ENCODE data around the gene MAPK8IP3. TPM values are rescaled to one million over a fixed set of nuclear protein-coding genes. Genes with fewer than 3 reads are reported as not detected.
"Not testable (repeated sequence)": the region's sequence is repeated elsewhere in the genome, so short reads cannot be mapped to it uniquely, and the experiment has no call there.

Gene MAPK8IP3
- total RNA-seq, 1 donor from 2014 or later, result 28.5 TPM

GRCh38 chr16:1715220-1715619 lies 9.2 kb downstream of the MAPK8IP3 start:
- no peaks in the 10 kb centered on the region for H3K36me3 ChIP-seq
- H3K4me1 ChIP-seq, result peaks cover 10% of the 10 kb centered on the region
- no peak overlapping the region for H3K27ac ChIP-seq
- H3K4me3 Mint-ChIP-seq, result no peak overlapping the region
- TF ChIP-seq EZH2 (IDR thresholded peaks at IDR 0.05) (no peak), CTCF (IDR thresholded peaks at IDR 0.05) (no peak), EZH2phosphoT487 (IDR thresholded peaks at IDR 0.05) (no peak)
- no peak overlapping the region for H3K4me2 ChIP-seq
- peaks cover 8% of the 10 kb centered on the region for H3F3A ChIP-seq (ENCODE audit: low read depth)
- DNase-seq (ENCODE audit: low spot score), result no peak
- no peaks in the 10 kb centered on the region for H3K9me3 Mint-ChIP-seq
- H3K27ac Mint-ChIP-seq, result peak overlapping the region; percentile 50
- no peak overlapping the region for H3K9ac ChIP-seq
- H3K36me3 Mint-ChIP-seq, result peaks cover 2% of the 10 kb centered on the region
- H3K27me3 ChIP-seq, result no peaks in the 10 kb centered on the region
- H3K27me3 Mint-ChIP-seq (ENCODE audit: insufficient read depth, low read depth), result peaks cover 7% of the 10 kb centered on the region
- peaks cover 62% of the 10 kb centered on the region for H4K20me1 ChIP-seq (ENCODE audit: low read depth)
- H3K9me3 ChIP-seq (ENCODE audit: low read depth), result no peaks in the 10 kb centered on the region
- peaks cover 3% of the 10 kb centered on the region for H3K4me1 Mint-ChIP-seq
- H3K79me2 ChIP-seq (ENCODE audit: low read depth), result peaks cover 67% of the 10 kb centered on the region
- H3K4me3 ChIP-seq, result no peak overlapping the region
- H2AFZ ChIP-seq (replicated peaks), result no peak overlapping the region

- not testable (repeated sequence) for H3K27me3 ChIP-seq; H3K4me3 Mint-ChIP-seq; H3K4me1 Mint-ChIP-seq; H3K4me2 ChIP-seq; H2AFZ ChIP-seq (replicated peaks); H3K9me3 ChIP-seq (ENCODE audit: low read depth); H3K9ac ChIP-seq; H3K4me1 ChIP-seq; H3K9me3 Mint-ChIP-seq; H3K36me3 Mint-ChIP-seq; H3K27me3 Mint-ChIP-seq (ENCODE audit: insufficient read depth, low read depth); H3K36me3 ChIP-seq; H3K27ac Mint-ChIP-seq; H3F3A ChIP-seq (ENCODE audit: low read depth); DNase-seq (ENCODE audit: low spot score); H3K4me3 ChIP-seq; H3K27ac ChIP-seq
- peaks cover 35% of the 10 kb centered on the region for H4K20me1 ChIP-seq (ENCODE audit: low read depth)
- peaks cover 41% of the 10 kb centered on the region for H3K79me2 ChIP-seq (ENCODE audit: low read depth)
Measured at GRCh38 chr16:1718236-1718635, 12.2 kb downstream of the MAPK8IP3 start.

- not testable (repeated sequence) for H2AFZ ChIP-seq (replicated peaks); H3K27ac Mint-ChIP-seq; H3K27me3 Mint-ChIP-seq (ENCODE audit: insufficient read depth, low read depth); H3K9me3 ChIP-seq (ENCODE audit: low read depth); H3K36me3 Mint-ChIP-seq; H3K4me3 ChIP-seq; H3K4me2 ChIP-seq; H3K9ac ChIP-seq; H3F3A ChIP-seq (ENCODE audit: low read depth); H3K36me3 ChIP-seq; H3K27ac ChIP-seq; H3K4me1 ChIP-seq; H3K4me1 Mint-ChIP-seq; H3K27me3 ChIP-seq; DNase-seq (ENCODE audit: low spot score); H3K9me3 Mint-ChIP-seq; H3K4me3 Mint-ChIP-seq
- Histone ChIP-seq H3K79me2 (ENCODE audit: low read depth) (peaks cover 35% of the 10 kb centered on the region), H4K20me1 (ENCODE audit: low read depth) (peaks cover 23% of the 10 kb centered on the region)
Measured at GRCh38 chr16:1719559-1720229, 13.7 kb downstream of the MAPK8IP3 start.

- H3K27me3 ChIP-seq, result no peaks in the 10 kb centered on the region
Measured at GRCh38 chr16:1721372-1721771, 15.4 kb downstream of the MAPK8IP3 start.

More at GRCh38 chr16:1721372-1721771, 15.4 kb downstream of the MAPK8IP3 start:
- Histone ChIP-seq H3K27ac (no peak overlapping the region), H2AFZ (replicated peaks) (no peak overlapping the region), H4K20me1 (ENCODE audit: low read depth) (peaks cover 11% of the 10 kb centered on the region), H3K4me1 (no peaks in the 10 kb centered on the region), H3K36me3 (no peaks in the 10 kb centered on the region), H3K4me2 (no peak overlapping the region), H3K9ac (no peak overlapping the region), H3K4me3 (no peak overlapping the region), H3F3A (ENCODE audit: low read depth) (peaks cover 3% of the 10 kb centered on the region), H3K9me3 (ENCODE audit: low read depth) (no peaks in the 10 kb centered on the region), H3K79me2 (ENCODE audit: low read depth) (peaks cover 18% of the 10 kb centered on the region)
- Mint-ChIP-seq H3K9me3 (no peaks in the 10 kb centered on the region), H3K27ac (no peak overlapping the region), H3K4me3 (no peak overlapping the region), H3K27me3 (ENCODE audit: insufficient read depth, low read depth) (peaks cover 3% of the 10 kb centered on the region), H3K36me3 (peaks cover 1% of the 10 kb centered on the region), H3K4me1 (peaks cover 7% of the 10 kb centered on the region)
- TF ChIP-seq EZH2 (IDR thresholded peaks at IDR 0.05) (no peak), EZH2phosphoT487 (IDR thresholded peaks at IDR 0.05) (no peak), CTCF (IDR thresholded peaks at IDR 0.05) (no peak)
- no peak for DNase-seq (ENCODE audit: low spot score)

All from neural progenitor cell (in vitro differentiated cells).